WTC11 (cell line): ENCODE data around the gene PCGF5. TPM values are rescaled to one million over a fixed set of nuclear protein-coding genes. Genes with fewer than 3 reads are reported as not detected.

Source experiments
- ATAC-seq: fragments of 200-7000 bp; cut with Tn5 transposase; 2 replicates; pipeline ENCODE4 v1.10.0; 2021; ENCODE audit warnings: mild to moderate bottlenecking, moderate library complexity
- CTCF ChIA-PET: fragments of 300-600 bp; sonication (Branson Sonifier 250); formaldehyde crosslinking; loops from one replicate; lab custom pipeline; 2021; ENCODE audit warnings: antibody characterized with exemption; lab: Charles Lee
- POLR2A ChIA-PET: fragments of 350-600 bp; sonication (Branson Sonifier 250); formaldehyde crosslinking; loops from one replicate; lab custom pipeline; 2021; ENCODE audit warnings: antibody characterized with exemption; lab: Charles Lee
- DNase-seq: peaks from one replicate; pipeline ENCODE4 v3.0.0; 2021; ENCODE audit warnings: low spot score
- H3K27ac Mint-ChIP-seq: 2 replicates; pipeline ENCODE4 v1.8.0; 2021; ENCODE audit warnings: mixed read lengths
- H3K27me3 Mint-ChIP-seq: 2 replicates; pipeline ENCODE4 v1.8.0; 2021; ENCODE audit warnings: low read depth, mild to moderate bottlenecking, moderate library complexity, mixed read lengths
- H3K36me3 Mint-ChIP-seq: 2 replicates; pipeline ENCODE4 v1.8.0; 2021; ENCODE audit warnings: mixed read lengths
- H3K4me1 Mint-ChIP-seq: 2 replicates; pipeline ENCODE4 v1.8.0; 2022; ENCODE audit warnings: mixed read lengths
- H3K4me3 Mint-ChIP-seq: 2 replicates; pipeline ENCODE4 v1.8.0; 2021; ENCODE audit warnings: mild to moderate bottlenecking, moderate library complexity, mixed read lengths
- H3K9me3 Mint-ChIP-seq: 2 replicates; pipeline ENCODE4 v1.8.0; 2021; ENCODE audit warnings: mixed read lengths
- CREB1 ChIP-seq: sonication (generic); formaldehyde crosslinking; IDR thresholded peaks from 2 replicates; pipeline ENCODE4 v1.8.0; 2023; ENCODE audit warnings: mild to moderate bottlenecking, missing genetic modification reagents
- CTCF ChIP-seq: fragments of 200-600 bp; IDR thresholded peaks from 2 replicates; pipeline ENCODE4 v1.8.0; 2022; ENCODE audit warnings: antibody characterized with exemption
- ELF4 ChIP-seq: sonication (generic); formaldehyde crosslinking; IDR thresholded peaks from 2 replicates; pipeline ENCODE4 v1.8.1; 2022; ENCODE audit warnings: low read depth, mild to moderate bottlenecking, moderate library complexity, missing genetic modification reagents
- GRHL2 ChIP-seq: fragments of 250-450 bp; sonication (Bioruptor Pico); IDR thresholded peaks from 2 replicates; pipeline ENCODE4 v1.8.0; 2022; ENCODE audit warnings: mild to moderate bottlenecking, moderate library complexity; ENCODE audit not compliant: insufficient replicate concordance, severe bottlenecking
- JAZF1 ChIP-seq: fragments of 250-450 bp; sonication (Bioruptor Pico); IDR thresholded peaks from 2 replicates; pipeline ENCODE4 v1.9.0; 2021; ENCODE audit warnings: moderate library complexity, mild to moderate bottlenecking, inconsistent platforms
- MXD4 ChIP-seq: fragments of 250-450 bp; sonication (Bioruptor Pico); IDR thresholded peaks from 2 replicates; pipeline ENCODE4 v1.8.0; 2021; ENCODE audit warnings: mild to moderate bottlenecking, moderate library complexity, borderline replicate concordance
- MYBL2 ChIP-seq: sonication (generic); formaldehyde crosslinking; IDR thresholded peaks from 2 replicates; pipeline ENCODE4 v1.8.1; 2023; ENCODE audit warnings: mild to moderate bottlenecking, moderate library complexity, missing genetic modification reagents
- NR2C2 ChIP-seq: sonication (generic); formaldehyde crosslinking; IDR thresholded peaks from 2 replicates; pipeline ENCODE4 v1.8.0; 2022; ENCODE audit warnings: mild to moderate bottlenecking, missing genetic modification reagents
- RELA ChIP-seq: sonication (generic); formaldehyde crosslinking; IDR thresholded peaks from 2 replicates; pipeline ENCODE4 v1.8.1; 2022; ENCODE audit warnings: missing genetic modification reagents, mild to moderate bottlenecking, borderline replicate concordance
- RORB ChIP-seq: fragments of 250-450 bp; sonication (Bioruptor Pico); IDR thresholded peaks from 2 replicates; pipeline ENCODE4 v1.9.0; 2021; ENCODE audit warnings: mild to moderate bottlenecking
- TCF7 ChIP-seq: sonication (generic); formaldehyde crosslinking; IDR thresholded peaks from 2 replicates; pipeline ENCODE4 v1.8.0; 2022; ENCODE audit warnings: mild to moderate bottlenecking, low read depth, missing genetic modification reagents, moderate library complexity
- TP53 ChIP-seq: sonication (generic); formaldehyde crosslinking; IDR thresholded peaks from 2 replicates; pipeline ENCODE4 v1.8.1; 2023; ENCODE audit warnings: mild to moderate bottlenecking, missing genetic modification reagents
- ZNF317 ChIP-seq: sonication (generic); formaldehyde crosslinking; IDR thresholded peaks from 2 replicates; pipeline ENCODE4 v1.8.1; 2023; ENCODE audit warnings: low read depth, mild to moderate bottlenecking, moderate library complexity, missing genetic modification reagents, borderline replicate concordance
- ZNF671 ChIP-seq: fragments of 250-450 bp; sonication (Bioruptor Pico); IDR thresholded peaks from 2 replicates; pipeline ENCODE4 v1.8.0; 2021; ENCODE audit warnings: mild to moderate bottlenecking
- total RNA-seq: library from RNA; stranded (reverse); gene quantifications from 3 replicates; pipeline ENCODE4 v1.2.3, GENCODE V29; 2021
- TF ChIP-seq, protein P1 (sequence below): sonication (generic); formaldehyde crosslinking; IDR thresholded peaks from 2 replicates; pipeline ENCODE4 v1.8.0; 2023; ENCODE audit warnings: mild to moderate bottlenecking, missing genetic modification reagents
- TF ChIP-seq, protein P2 (sequence below): sonication (generic); formaldehyde crosslinking; IDR thresholded peaks from 2 replicates; pipeline ENCODE4 v1.8.0; 2022; ENCODE audit warnings: mild to moderate bottlenecking, missing genetic modification reagents
- TF ChIP-seq, protein P3 (sequence below): sonication (generic); formaldehyde crosslinking; IDR thresholded peaks from 2 replicates; pipeline ENCODE4 v1.8.1; 2023; ENCODE audit warnings: mild to moderate bottlenecking, missing genetic modification reagents, moderate library complexity
- TF ChIP-seq, protein P4 (sequence below): fragments of 250-450 bp; sonication (Bioruptor Pico); IDR thresholded peaks from 2 replicates; pipeline ENCODE4 v1.8.0; 2021; ENCODE audit warnings: mild to moderate bottlenecking
- TF ChIP-seq, protein P5 (sequence below): sonication (generic); formaldehyde crosslinking; IDR thresholded peaks from 2 replicates; pipeline ENCODE4 v1.8.1; 2023; ENCODE audit warnings: mild to moderate bottlenecking, moderate library complexity, missing genetic modification reagents
- TF ChIP-seq, protein P6 (sequence below): sonication (generic); formaldehyde crosslinking; IDR thresholded peaks from 2 replicates; pipeline ENCODE4 v1.8.0; 2023; ENCODE audit warnings: missing genetic modification reagents, mild to moderate bottlenecking, borderline replicate concordance
- TF ChIP-seq, protein P7 (sequence below): sonication (generic); formaldehyde crosslinking; IDR thresholded peaks from 2 replicates; pipeline ENCODE4 v1.8.0; 2022; ENCODE audit warnings: mild to moderate bottlenecking, missing genetic modification reagents

Gene PCGF5
- total RNA-seq, 1 experiment from 2014 or later: 5.2 TPM

DNA sequence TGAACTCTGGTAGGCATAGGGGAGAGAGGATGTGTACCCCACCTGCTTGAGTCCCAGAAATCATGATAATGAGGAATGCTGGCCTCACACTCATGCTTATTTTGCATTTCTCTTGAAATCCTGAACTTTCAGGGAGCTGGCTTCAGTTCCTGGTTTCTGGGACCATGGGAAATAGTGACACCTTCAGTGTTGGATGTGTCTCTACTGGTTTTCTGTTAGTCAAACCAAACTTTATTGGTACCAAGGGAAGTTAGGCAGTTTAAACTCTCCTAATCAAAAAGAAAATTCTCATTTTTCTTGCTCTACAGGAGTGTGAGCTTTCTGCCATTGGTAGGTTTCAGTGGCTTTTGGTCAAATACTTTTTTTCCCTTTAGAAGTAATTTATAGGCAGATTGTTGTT lies 11.8 kb upstream of the PCGF5 start (continued):
- TF ChIP-seq, protein P1, sequence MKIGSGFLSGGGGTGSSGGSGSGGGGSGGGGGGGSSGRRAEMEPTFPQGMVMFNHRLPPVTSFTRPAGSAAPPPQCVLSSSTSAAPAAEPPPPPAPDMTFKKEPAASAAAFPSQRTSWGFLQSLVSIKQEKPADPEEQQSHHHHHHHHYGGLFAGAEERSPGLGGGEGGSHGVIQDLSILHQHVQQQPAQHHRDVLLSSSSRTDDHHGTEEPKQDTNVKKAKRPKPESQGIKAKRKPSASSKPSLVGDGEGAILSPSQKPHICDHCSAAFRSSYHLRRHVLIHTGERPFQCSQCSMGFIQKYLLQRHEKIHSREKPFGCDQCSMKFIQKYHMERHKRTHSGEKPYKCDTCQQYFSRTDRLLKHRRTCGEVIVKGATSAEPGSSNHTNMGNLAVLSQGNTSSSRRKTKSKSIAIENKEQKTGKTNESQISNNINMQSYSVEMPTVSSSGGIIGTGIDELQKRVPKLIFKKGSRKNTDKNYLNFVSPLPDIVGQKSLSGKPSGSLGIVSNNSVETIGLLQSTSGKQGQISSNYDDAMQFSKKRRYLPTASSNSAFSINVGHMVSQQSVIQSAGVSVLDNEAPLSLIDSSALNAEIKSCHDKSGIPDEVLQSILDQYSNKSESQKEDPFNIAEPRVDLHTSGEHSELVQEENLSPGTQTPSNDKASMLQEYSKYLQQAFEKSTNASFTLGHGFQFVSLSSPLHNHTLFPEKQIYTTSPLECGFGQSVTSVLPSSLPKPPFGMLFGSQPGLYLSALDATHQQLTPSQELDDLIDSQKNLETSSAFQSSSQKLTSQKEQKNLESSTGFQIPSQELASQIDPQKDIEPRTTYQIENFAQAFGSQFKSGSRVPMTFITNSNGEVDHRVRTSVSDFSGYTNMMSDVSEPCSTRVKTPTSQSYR: no peak
- no peak for TF ChIP-seq CTCF
- TF ChIP-seq, protein P2, sequence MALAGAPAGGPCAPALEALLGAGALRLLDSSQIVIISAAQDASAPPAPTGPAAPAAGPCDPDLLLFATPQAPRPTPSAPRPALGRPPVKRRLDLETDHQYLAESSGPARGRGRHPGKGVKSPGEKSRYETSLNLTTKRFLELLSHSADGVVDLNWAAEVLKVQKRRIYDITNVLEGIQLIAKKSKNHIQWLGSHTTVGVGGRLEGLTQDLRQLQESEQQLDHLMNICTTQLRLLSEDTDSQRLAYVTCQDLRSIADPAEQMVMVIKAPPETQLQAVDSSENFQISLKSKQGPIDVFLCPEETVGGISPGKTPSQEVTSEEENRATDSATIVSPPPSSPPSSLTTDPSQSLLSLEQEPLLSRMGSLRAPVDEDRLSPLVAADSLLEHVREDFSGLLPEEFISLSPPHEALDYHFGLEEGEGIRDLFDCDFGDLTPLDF (CRISPR knock-in tag): no peak
- TF ChIP-seq, protein P3, sequence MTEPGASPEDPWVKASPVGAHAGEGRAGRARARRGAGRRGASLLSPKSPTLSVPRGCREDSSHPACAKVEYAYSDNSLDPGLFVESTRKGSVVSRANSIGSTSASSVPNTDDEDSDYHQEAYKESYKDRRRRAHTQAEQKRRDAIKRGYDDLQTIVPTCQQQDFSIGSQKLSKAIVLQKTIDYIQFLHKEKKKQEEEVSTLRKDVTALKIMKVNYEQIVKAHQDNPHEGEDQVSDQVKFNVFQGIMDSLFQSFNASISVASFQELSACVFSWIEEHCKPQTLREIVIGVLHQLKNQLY: no peak
- no peak for TF ChIP-seq RORB
- TF ChIP-seq ELF4 (CRISPR knock-in tag): no peak
- no peak for TF ChIP-seq ZNF317 (CRISPR knock-in tag)
- no peak for TF ChIP-seq ZNF671 (CRISPR knock-in tag)
- TF ChIP-seq, protein P4, sequence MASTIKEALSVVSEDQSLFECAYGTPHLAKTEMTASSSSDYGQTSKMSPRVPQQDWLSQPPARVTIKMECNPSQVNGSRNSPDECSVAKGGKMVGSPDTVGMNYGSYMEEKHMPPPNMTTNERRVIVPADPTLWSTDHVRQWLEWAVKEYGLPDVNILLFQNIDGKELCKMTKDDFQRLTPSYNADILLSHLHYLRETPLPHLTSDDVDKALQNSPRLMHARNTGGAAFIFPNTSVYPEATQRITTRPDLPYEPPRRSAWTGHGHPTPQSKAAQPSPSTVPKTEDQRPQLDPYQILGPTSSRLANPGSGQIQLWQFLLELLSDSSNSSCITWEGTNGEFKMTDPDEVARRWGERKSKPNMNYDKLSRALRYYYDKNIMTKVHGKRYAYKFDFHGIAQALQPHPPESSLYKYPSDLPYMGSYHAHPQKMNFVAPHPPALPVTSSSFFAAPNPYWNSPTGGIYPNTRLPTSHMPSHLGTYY (CRISPR knock-in tag): no peak
- no peak for TF ChIP-seq MXD4
- no peak for TF ChIP-seq TP53 (CRISPR knock-in tag)
- TF ChIP-seq, protein P5, sequence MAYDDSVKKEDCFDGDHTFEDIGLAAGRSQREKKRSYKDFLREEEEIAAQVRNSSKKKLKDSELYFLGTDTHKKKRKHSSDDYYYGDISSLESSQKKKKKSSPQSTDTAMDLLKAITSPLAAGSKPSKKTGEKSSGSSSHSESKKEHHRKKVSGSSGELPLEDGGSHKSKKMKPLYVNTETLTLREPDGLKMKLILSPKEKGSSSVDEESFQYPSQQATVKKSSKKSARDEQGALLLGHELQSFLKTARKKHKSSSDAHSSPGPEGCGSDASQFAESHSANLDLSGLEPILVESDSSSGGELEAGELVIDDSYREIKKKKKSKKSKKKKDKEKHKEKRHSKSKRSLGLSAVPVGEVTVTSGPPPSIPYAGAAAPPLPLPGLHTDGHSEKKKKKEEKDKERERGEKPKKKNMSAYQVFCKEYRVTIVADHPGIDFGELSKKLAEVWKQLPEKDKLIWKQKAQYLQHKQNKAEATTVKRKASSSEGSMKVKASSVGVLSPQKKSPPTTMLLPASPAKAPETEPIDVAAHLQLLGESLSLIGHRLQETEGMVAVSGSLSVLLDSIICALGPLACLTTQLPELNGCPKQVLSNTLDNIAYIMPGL (CRISPR knock-in tag): no peak
- no peak for TF ChIP-seq GRHL2 (CRISPR knock-in tag)
- no peak for TF ChIP-seq CREB1 (CRISPR knock-in tag)
- no peak for TF ChIP-seq MYBL2 (CRISPR knock-in tag)
- TF ChIP-seq NR2C2 (CRISPR knock-in tag): no peak
- TF ChIP-seq, all 79 proteins: peak for 0

DNA sequence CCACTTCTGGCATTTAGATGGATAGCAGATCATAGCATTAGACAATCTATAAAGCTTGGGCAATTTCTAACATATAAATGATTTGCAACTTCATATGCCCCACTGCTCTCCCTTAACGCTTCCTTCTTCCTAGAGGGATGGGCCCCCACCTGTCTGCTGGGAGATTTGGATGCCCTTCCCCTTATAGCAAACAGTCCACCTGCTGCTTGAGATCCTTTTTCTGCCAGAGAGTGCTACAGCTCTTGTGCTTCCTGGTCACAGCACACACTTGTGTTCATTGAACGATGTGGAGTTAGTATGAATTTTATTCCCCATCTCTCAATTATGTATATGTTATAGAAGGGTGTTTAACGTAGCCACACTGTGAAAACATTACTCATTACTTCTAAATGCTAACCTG lies 10.4 kb upstream of the PCGF5 start:
- no peak overlapping the region for H3K4me3 Mint-ChIP-seq
- no peak overlapping the region for H3K27ac Mint-ChIP-seq
- POLR2A ChIA-PET: no interaction called here
- ATAC-seq: no peak
- no peak for DNase-seq
- peaks cover 19% of the 10 kb centered on the region for H3K4me1 Mint-ChIP-seq
- CTCF ChIA-PET: no interaction called here
- no peaks in the 10 kb centered on the region for H3K9me3 Mint-ChIP-seq
- peaks cover 14% of the 10 kb centered on the region for H3K27me3 Mint-ChIP-seq
- no peaks in the 10 kb centered on the region for H3K36me3 Mint-ChIP-seq
- TF ChIP-seq, protein P6, sequence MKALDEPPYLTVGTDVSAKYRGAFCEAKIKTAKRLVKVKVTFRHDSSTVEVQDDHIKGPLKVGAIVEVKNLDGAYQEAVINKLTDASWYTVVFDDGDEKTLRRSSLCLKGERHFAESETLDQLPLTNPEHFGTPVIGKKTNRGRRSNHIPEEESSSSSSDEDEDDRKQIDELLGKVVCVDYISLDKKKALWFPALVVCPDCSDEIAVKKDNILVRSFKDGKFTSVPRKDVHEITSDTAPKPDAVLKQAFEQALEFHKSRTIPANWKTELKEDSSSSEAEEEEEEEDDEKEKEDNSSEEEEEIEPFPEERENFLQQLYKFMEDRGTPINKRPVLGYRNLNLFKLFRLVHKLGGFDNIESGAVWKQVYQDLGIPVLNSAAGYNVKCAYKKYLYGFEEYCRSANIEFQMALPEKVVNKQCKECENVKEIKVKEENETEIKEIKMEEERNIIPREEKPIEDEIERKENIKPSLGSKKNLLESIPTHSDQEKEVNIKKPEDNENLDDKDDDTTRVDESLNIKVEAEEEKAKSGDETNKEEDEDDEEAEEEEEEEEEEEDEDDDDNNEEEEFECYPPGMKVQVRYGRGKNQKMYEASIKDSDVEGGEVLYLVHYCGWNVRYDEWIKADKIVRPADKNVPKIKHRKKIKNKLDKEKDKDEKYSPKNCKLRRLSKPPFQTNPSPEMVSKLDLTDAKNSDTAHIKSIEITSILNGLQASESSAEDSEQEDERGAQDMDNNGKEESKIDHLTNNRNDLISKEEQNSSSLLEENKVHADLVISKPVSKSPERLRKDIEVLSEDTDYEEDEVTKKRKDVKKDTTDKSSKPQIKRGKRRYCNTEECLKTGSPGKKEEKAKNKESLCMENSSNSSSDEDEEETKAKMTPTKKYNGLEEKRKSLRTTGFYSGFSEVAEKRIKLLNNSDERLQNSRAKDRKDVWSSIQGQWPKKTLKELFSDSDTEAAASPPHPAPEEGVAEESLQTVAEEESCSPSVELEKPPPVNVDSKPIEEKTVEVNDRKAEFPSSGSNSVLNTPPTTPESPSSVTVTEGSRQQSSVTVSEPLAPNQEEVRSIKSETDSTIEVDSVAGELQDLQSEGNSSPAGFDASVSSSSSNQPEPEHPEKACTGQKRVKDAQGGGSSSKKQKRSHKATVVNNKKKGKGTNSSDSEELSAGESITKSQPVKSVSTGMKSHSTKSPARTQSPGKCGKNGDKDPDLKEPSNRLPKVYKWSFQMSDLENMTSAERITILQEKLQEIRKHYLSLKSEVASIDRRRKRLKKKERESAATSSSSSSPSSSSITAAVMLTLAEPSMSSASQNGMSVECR (CRISPR knock-in tag): no peak
- TF ChIP-seq, protein P7, sequence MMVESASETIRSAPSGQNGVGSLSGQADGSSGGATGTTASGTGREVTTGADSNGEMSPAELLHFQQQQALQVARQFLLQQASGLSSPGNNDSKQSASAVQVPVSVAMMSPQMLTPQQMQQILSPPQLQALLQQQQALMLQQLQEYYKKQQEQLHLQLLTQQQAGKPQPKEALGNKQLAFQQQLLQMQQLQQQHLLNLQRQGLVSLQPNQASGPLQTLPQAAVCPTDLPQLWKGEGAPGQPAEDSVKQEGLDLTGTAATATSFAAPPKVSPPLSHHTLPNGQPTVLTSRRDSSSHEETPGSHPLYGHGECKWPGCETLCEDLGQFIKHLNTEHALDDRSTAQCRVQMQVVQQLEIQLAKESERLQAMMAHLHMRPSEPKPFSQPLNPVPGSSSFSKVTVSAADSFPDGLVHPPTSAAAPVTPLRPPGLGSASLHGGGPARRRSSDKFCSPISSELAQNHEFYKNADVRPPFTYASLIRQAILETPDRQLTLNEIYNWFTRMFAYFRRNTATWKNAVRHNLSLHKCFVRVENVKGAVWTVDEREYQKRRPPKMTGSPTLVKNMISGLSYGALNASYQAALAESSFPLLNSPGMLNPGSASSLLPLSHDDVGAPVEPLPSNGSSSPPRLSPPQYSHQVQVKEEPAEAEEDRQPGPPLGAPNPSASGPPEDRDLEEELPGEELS (CRISPR knock-in tag): no peak
- TF ChIP-seq JAZF1 (CRISPR knock-in tag) (no peak), TCF7 (CRISPR knock-in tag) (no peak), RELA (CRISPR knock-in tag) (no peak), TP53 (CRISPR knock-in tag) (no peak)
